ENCODE results near the gene MGAT1.
A peak's percentile ranks its signal among the peaks of the same experiment; 100 is the strongest.

MGAT1 gene

DNA sequence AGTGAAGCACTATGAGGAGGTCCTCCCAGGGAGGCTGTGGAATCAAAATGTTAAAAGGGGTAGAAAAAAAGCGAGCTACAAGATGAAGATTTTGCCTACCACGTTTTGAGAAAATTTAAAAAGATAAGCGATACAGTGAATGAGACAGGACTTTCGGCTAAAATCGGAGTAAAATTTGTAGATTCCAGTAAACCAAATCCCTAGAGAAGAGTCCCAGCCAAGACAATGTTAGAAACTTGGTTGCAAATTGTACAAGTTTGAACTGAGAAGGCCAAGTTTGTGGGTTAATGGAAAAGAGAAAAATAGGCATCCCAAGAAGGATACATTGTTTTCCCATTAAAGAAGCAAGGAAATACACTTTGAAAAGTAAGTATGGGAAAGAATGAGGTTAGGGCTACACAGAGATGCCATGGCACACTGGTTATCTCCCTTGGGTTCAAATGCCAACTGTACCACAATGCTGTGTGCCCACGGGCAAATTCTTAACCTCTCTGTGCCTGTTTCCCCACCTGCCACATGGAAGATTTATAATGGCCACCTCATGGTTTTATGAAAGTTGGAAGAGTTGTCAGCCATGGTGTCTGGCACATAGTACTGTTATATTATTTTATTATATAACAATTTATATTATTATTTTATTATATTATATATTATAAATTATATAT, 16.2 kb upstream of the MGAT1 start:
- Histone ChIP-seq H3K4me3 (ENCODE audit: low read length) (no peak overlapping the region), H2AFZ (ENCODE audit: low read depth, low read length) (no peak overlapping the region), H3K4me1 (ENCODE audit: insufficient read depth, low read length) (peaks cover 20% of the 10 kb centered on the region), H3K9me3 (ENCODE audit: low read length) (no peaks in the 10 kb centered on the region), H3K27me3 (ENCODE audit: insufficient read depth, low read length) (no peaks in the 10 kb centered on the region), H3K36me3 (ENCODE audit: insufficient read depth, low read length) (no peaks in the 10 kb centered on the region)

DNA sequence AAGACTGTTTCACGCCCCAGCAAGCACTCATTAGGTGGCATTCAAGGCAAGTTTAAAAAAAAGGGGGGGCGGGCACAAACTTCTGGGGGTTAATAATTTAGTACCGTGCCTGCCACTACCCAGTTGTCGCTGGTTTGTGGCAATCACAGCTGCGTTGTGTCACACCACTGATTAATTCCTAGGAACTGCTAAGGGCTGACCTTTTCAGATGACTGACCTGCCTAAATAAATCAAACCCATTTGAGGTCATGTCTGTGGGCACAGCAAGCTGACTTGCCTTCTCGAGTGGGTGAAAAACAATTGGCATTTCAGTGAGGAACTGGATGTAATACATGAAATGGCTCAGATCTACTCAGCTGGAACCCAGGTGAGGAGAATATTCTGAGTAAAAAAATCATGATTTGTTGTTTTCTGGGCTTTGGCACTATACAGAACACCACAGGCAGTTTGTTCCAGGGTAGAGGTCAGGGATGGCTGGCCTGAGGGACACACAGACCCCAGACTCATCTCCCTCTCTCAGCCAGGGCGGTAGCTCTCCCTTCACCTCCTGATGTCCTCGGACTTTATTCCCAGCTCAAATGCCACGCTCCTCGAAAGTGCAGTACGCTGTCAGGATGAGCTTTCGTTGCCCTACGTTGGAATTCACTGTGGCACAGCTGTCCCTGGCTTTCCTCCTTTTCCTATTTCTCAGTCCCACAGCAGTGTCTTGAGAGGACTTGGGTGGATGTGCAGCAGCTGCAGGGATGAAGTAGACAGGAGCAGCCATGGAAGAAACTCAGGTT, 15.5 kb upstream of the MGAT1 start:
- Histone ChIP-seq H2AFZ (ENCODE audit: low read depth, low read length) (no peak overlapping the region), H3K27me3 (ENCODE audit: insufficient read depth, low read length) (no peaks in the 10 kb centered on the region), H3K4me1 (ENCODE audit: insufficient read depth, low read length) (peaks cover 20% of the 10 kb centered on the region), H3K9me3 (ENCODE audit: low read length) (no peaks in the 10 kb centered on the region), H3K36me3 (ENCODE audit: insufficient read depth, low read length) (no peaks in the 10 kb centered on the region), H3K4me3 (ENCODE audit: low read length) (no peak overlapping the region)

DNA sequence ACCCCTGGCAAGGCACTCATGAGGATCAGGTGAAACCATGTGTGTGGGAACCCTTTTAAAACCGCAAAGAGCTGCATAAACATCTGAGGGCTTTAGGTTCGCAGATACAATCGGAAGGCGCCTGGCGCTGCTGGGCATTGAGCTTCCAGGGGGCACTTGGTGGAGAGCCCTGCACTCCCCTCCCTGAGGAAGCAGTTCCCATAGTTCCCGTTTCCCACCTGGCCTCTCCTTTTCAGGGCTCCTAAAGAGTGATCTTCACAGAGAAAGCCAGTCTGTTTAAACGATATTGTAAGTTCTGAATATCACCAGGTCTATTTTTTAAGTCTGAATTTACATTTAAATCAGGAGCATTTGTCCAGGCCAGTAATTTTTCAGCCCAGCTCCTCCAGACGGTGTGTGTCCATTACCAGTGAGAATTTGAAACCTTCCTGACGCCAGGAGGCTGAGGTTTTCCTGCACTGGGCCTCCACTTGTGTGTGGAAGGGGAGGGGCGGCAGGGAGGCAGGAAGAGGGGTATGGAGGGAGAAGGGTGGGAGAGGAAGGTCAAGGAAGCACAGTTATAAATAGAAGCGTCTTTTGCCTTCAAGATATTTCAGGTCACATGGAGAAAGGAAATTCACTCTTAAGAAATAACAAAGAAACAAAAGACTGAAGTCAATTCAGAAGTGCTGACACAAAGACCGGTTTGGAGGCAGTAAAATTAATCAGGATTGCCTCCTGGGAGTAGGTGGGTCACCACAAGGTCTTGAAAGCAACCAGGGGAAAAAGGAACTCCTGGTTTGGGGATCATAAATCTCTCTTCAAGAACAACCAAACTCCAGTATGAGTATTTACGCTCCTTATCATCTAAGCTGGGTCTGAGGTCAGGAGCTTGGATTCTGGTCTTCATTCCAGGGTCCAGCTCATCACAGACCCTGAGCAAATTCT, 14.3 kb upstream of the MGAT1 start:
- H3K4me3 ChIP-seq (ENCODE audit: low read length): no peak overlapping the region
- no peak overlapping the region for H2AFZ ChIP-seq (ENCODE audit: low read depth, low read length)
- no peaks in the 10 kb centered on the region for H3K9me3 ChIP-seq (ENCODE audit: low read length)
- H3K27me3 ChIP-seq (ENCODE audit: insufficient read depth, low read length): no peaks in the 10 kb centered on the region
- peaks cover 20% of the 10 kb centered on the region for H3K4me1 ChIP-seq (ENCODE audit: insufficient read depth, low read length)
- no peaks in the 10 kb centered on the region for H3K36me3 ChIP-seq (ENCODE audit: insufficient read depth, low read length)

DNA sequence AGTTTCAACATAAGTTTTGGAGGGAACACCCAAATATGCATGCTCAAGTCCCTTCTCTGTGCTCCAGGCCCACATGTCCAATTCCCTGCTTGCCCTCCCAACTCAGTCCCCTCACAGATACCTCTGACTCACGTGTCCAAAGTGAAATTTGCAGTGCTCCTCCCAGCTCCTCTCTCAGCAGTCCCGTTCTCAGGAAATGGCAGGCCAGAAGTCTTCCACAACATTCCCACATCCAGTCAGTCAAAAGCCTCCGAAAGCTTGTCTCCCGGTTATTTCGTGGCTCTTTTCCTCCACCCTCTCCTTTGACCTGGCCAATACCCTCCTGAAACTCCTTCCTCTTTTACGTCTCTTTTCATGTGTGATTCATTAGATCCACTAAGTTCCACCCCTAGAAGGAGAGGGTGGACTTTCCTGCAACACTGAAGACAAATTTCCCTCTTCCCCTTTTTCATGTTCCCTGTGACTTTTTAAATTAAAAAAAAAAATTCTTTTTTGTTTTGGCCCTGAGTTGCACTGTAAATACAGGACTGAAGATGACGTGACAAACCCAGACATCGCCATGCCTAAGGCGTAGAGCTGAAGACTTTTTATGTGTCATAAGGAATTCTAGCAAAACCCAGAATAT, 12.8 kb upstream of the MGAT1 start:
- Histone ChIP-seq H3K4me1 (ENCODE audit: insufficient read depth, low read length) (peaks cover 20% of the 10 kb centered on the region), H3K4me3 (ENCODE audit: low read length) (no peak overlapping the region), H2AFZ (ENCODE audit: low read depth, low read length) (no peak overlapping the region), H3K9me3 (ENCODE audit: low read length) (no peaks in the 10 kb centered on the region), H3K36me3 (ENCODE audit: insufficient read depth, low read length) (no peaks in the 10 kb centered on the region), H3K27me3 (ENCODE audit: insufficient read depth, low read length) (no peaks in the 10 kb centered on the region)

DNA sequence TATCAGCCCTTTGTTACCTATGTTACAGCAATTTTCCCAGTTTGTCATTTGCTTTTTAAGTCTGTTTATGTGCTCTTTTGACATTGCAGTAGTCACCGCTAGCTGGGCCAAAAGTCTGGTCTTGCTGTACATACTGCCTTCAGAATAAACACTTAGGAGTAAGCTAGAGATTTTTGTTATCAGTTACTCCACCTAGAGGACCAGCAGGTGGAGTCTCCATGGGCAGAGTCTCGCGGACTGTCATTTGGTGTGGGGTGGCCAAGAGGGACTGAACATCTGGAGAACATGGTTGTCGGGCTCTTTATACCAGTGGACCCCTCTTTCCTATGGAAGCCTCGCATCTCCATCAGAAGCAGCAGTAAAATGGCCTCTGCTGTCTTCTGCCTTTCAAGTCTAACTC, 10.8 kb upstream of the MGAT1 start:
- Histone ChIP-seq H3K4me1 (ENCODE audit: insufficient read depth, low read length) (peaks cover 30% of the 10 kb centered on the region), H3K4me3 (ENCODE audit: low read length) (no peak overlapping the region), H3K9me3 (ENCODE audit: low read length) (no peaks in the 10 kb centered on the region), H2AFZ (ENCODE audit: low read depth, low read length) (no peak overlapping the region), H3K36me3 (ENCODE audit: insufficient read depth, low read length) (no peaks in the 10 kb centered on the region), H3K27me3 (ENCODE audit: insufficient read depth, low read length) (no peaks in the 10 kb centered on the region)

DNA sequence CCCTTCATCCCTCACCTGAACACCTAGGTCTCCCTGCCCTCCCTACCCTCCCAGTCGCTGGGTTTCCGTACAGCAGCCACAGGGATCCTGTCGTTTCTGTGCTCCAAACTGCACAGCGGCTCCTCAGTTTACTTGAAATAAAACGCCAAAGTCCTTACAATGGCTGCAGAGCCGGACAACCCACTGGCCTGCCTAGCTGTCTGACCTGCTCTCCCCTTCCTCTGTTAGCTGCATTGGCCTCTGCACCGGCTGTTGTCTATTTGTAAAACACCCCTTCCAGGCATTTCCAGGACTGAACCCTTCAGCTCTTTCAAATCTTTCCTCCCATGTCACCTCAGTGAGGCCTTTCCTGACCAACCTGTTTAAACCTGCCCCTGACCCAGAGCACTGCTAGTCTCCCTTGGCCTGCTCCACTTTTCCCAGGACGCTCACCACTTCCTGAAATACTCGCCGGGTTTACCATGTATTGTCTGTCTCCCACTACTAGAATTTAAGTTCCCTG, 9.1 kb upstream of the MGAT1 start:
- Histone ChIP-seq H3K9me3 (ENCODE audit: low read length) (no peaks in the 10 kb centered on the region), H3K4me3 (ENCODE audit: low read length) (no peak overlapping the region), H3K36me3 (ENCODE audit: insufficient read depth, low read length) (no peaks in the 10 kb centered on the region), H2AFZ (ENCODE audit: low read depth, low read length) (no peak overlapping the region), H3K4me1 (ENCODE audit: insufficient read depth, low read length) (peaks cover 31% of the 10 kb centered on the region), H3K27me3 (ENCODE audit: insufficient read depth, low read length) (no peaks in the 10 kb centered on the region)

DNA sequence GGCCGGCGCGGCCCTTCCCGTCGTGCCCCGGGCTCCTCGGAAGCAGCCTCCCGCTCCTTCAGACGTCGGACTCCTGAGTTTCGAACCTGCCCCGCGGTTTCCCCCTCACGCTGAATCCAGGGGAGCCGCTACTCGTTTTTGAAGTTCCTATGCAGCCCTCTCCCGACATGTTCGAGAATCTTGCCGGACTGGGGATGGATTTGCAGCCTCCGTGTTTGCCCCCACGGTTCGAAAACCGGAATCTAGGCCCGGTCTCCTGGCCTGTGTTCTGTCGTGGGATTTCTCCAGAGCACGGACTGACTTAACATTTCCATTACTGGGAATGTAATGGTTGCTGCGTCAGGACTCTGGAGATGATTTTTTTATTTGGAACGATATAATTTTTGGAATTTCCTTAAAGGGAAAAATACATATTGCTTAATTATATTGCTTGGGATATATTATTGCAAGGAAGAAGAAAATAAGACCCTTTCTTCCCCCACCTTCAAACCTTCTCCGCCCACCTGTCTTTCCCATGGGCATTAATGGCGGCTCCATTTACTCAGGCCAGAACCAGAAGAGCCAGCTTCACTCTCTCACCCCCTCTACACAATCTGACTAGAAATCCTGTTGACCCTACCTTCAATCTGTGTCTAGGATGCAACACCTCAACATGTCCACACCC, 8.5 kb upstream of the MGAT1 start:
- Histone ChIP-seq H3K9me3 (ENCODE audit: low read length) (no peaks in the 10 kb centered on the region), H3K4me1 (ENCODE audit: insufficient read depth, low read length) (peaks cover 33% of the 10 kb centered on the region), H3K36me3 (ENCODE audit: insufficient read depth, low read length) (peaks cover 4% of the 10 kb centered on the region), H3K4me3 (ENCODE audit: low read length) (peak overlapping the region; percentile 90), H2AFZ (ENCODE audit: low read depth, low read length) (peak overlapping the region; percentile 90), H3K27me3 (ENCODE audit: insufficient read depth, low read length) (no peaks in the 10 kb centered on the region)

DNA sequence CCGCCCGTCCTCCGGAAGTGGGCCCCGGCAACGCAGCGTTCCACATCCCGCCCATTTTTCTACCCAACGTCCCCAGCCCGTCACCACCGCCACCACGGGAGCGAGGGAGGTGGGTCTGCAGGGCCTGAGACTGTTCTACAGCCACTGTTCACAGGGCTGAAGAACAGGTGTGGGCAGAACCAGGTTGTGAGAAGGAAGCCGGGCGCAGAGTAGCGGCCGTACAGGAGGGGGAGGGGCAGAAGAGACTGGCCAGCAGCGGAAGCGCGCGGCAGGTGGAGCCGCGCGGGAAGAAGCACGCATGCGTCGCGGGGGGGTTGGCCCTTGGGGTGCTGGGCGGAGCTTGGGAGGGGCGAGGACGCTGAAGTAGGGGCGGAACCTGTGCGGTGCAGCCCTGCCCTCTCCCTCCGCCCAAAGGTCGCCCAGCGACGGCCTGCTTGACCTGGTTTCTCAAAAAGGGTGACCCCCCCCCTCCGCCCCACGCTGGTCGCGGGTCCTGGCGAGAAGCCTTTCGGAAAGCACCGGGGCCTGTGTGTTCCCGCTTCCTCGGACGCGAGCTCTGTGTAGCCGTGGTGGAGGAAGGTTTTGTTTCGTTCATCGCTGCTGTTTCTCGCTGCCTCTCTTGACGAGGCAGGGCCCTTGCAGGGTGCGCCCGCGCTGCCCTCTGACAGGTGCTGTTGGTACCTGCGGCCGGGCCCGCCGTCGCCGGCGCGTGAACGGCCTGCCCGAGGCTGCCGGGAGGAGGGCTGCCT, 7.8 kb upstream of the MGAT1 start:
- Histone ChIP-seq H3K36me3 (ENCODE audit: insufficient read depth, low read length) (peaks cover 4% of the 10 kb centered on the region), H3K4me3 (ENCODE audit: low read length) (peak overlapping the region; percentile 90), H2AFZ (ENCODE audit: low read depth, low read length) (peak overlapping the region; percentile 90), H3K9me3 (ENCODE audit: low read length) (no peaks in the 10 kb centered on the region), H3K27me3 (ENCODE audit: insufficient read depth, low read length) (no peaks in the 10 kb centered on the region), H3K4me1 (ENCODE audit: insufficient read depth, low read length) (peaks cover 33% of the 10 kb centered on the region)

DNA sequence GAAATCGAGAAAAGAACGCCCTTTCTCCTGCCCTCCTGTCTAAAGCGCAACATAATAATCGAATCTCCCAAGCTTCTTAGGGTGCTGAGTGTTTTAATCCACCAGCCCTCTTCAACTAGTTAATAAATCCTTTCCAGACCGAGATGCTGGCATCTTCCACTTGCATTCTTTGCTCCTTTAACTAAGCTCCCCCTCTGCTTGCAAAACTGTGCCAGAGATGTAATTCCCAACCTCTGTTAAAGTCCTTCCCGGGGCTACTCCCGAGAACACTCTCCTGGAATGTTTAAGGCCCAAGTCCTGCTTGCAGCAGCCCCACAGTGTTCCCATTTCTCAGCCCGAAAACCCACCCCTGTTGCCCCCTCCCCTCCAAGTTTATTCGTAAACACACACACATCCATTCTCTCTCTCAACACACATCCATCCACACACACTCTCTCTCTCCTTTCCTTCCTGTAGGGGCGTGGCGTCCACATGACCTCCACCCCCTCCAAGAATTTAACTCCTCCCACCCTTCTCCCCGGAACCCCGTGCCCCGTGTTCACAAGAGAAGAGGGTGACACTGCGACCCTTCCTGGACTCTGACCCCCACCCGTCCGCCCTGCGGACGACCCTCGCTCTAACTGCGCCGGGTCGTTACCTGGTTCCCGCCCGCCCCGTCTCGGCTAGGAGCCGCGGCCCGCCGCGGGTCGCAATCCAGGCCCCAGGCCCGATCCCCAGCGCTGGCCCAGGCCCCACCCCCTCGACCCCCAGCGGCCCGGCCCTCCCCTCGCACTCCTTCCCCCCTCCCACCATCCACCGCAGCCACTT, 7.0 kb upstream of the MGAT1 start:
- Histone ChIP-seq H2AFZ (ENCODE audit: low read depth, low read length) (peak overlapping the region; percentile 90), H3K36me3 (ENCODE audit: insufficient read depth, low read length) (peaks cover 4% of the 10 kb centered on the region)

DNA sequence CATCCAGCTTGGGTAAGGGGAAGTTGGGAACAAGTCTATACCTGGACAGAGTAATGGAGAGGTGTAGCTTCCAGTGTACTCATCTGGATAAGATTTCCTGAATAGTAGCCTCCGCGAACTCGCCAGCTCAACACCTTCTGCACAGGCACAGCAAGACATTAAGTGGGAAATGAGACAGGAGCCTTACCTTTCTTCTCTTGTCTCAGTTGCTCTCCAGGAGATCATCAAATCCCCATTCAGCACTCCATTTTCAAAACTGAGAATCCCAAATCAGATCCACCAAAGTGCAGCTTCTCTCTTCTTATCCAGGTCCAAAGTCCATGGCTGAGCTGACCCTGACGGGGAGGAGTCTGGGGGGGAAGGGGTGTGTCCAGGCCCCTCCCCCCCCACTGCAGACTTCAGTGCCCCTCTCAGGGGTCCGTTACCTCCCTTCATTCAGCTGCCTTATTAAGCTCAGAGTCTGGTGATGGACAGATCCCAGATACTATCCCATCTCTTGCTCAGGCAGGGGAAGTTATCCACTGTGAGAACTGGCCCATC, 5.9 kb upstream of the MGAT1 start:
- Histone ChIP-seq H3K36me3 (ENCODE audit: insufficient read depth, low read length) (peaks cover 4% of the 10 kb centered on the region), H3K27me3 (ENCODE audit: insufficient read depth, low read length) (no peaks in the 10 kb centered on the region), H3K4me3 (ENCODE audit: low read length) (peak overlapping the region; percentile 90), H2AFZ (ENCODE audit: low read depth, low read length) (no peak overlapping the region), H3K9me3 (ENCODE audit: low read length) (no peaks in the 10 kb centered on the region), H3K4me1 (ENCODE audit: insufficient read depth, low read length) (peaks cover 33% of the 10 kb centered on the region)

More for the DNA sequence above, 7.0 kb upstream of the MGAT1 start:
- peaks cover 33% of the 10 kb centered on the region for H3K4me1 ChIP-seq (ENCODE audit: insufficient read depth, low read length)
- no peaks in the 10 kb centered on the region for H3K9me3 ChIP-seq (ENCODE audit: low read length)
- H3K27me3 ChIP-seq (ENCODE audit: insufficient read depth, low read length): no peaks in the 10 kb centered on the region
- H3K4me3 ChIP-seq (ENCODE audit: low read length): peak overlapping the region; percentile 90
